Neural progenitor cell (in vitro differentiated cells): ENCODE measurements around the gene ASXL2.

Source experiments
- CTCF ChIP-seq: fragments of 200-600 bp; sonication (generic); IDR thresholded peaks from 2 replicates; pipeline ENCODE4 v1.5.1; 2017; ENCODE audit warnings: antibody characterized with exemption, mild to moderate bottlenecking
- EZH2 ChIP-seq: fragments of 200-600 bp; sonication (generic); IDR thresholded peaks from 2 replicates; pipeline ENCODE4 v1.6.1; 2017; ENCODE audit warnings: antibody characterized with exemption, mild to moderate bottlenecking, moderate library complexity

DNA sequence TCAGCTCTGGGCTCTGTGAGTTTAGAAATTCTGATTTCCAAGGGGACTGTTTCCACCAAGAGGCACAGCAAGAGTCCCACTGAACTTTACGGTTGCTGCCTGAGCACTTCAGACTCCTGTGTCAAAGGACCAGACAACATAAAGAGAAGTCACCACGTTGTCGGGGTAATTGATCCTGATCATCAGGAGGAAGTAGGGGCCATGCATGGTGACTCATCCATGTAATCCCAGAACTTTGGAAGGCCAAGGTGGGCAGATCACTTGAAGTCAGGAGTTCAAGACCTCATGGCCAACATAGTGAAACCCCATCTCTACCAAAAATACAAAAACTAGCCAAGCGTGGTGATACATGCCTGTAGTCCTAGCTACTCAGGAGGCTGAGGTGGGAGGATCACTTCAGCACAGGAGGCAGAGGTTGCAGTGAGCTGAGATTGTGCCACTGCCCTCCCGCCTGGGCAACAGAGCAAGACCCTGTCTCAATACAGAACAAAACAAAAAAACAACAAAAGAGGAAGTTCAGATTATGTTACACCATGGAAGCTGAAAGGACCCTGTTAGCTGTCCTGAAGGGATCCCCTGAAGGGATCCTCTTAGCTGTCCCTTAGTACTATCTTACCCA lies 9.4 kb upstream of the ASXL2 start:
- TF ChIP-seq CTCF (no peak), EZH2 (no peak)
